B cell (primary cell): Measurements from ENCODE around the gene GNA14. TPM values are rescaled to one million over a fixed set of nuclear protein-coding genes. Genes with fewer than 3 reads are reported as not detected.

Experiments used
- ATAC-seq: fragments of 200-7000 bp; cut with Tn5 transposase; one replicate; pipeline ENCODE4 v1.10.0; 2021; ENCODE audit warnings: low read depth, mild to moderate bottlenecking, moderate number of reproducible peaks, moderate library complexity
- CTCF ChIA-PET: fragments of 350-600 bp; sonication (Branson Sonifier 250); formaldehyde crosslinking; loops from one replicate; lab custom pipeline; 2021; ENCODE audit warnings: antibody characterized with exemption, inconsistent platforms; lab: Charles Lee
- POLR2A ChIA-PET: fragments of 350-600 bp; sonication (Branson Sonifier 250); formaldehyde crosslinking; loops from one replicate; lab custom pipeline; 2021; ENCODE audit warnings: antibody characterized with exemption; lab: Charles Lee
- DNase-seq: peaks from one replicate; pipeline ENCODE4 v3.0.0; 2013
- H2AFZ ChIP-seq: 2 replicates; pipeline ENCODE4 v1.6.1; 2012; ENCODE audit warnings: mild to moderate bottlenecking, low read depth, low read length; ENCODE audit not compliant: insufficient read depth, poor library complexity, severe bottlenecking
- H3K27ac ChIP-seq, 2 donors: 1 replicate in 1 of 2; 2 replicates in 1 of 2; pipeline ENCODE4 v1.5.1; 2012 to 2013; ENCODE audit warnings: low read length in 2 of 2, mild to moderate bottlenecking in 2 of 2, moderate library complexity in 1 of 2
- H3K27me3 ChIP-seq, 4 experiments: fragments of 200-600 bp in 1 of 4; sonication (generic) in 1 of 4; replicated peaks in 1 of 4; 1 replicate in 2 of 4; 2 replicates in 2 of 4; pipeline versions ENCODE4 v1.6.1 to v1.7.0; 2013 to 2016; ENCODE audit warnings: low read length in 3 of 4, mild to moderate bottlenecking in 2 of 4, mixed read lengths in 1 of 4, moderate library complexity in 1 of 4; ENCODE audit not compliant: insufficient read depth in 4 of 4, control insufficient read depth in 3 of 4; ENCODE audit errors: control extremely low read depth in 1 of 4
- H3K36me3 ChIP-seq, 2 experiments: replicated peaks in 1 of 2; 1 replicate in 1 of 2; 2 replicates in 1 of 2; pipeline versions ENCODE4 v1.6.1 to v1.7.1; 2013; ENCODE audit warnings: low read length in 1 of 2; ENCODE audit not compliant: insufficient read depth in 2 of 2, control insufficient read depth in 1 of 2; ENCODE audit errors: control extremely low read depth in 1 of 2, extremely low read depth in 1 of 2
- H3K4me1 ChIP-seq, 2 donors: fragments of 200-600 bp in 1 of 2; sonication (generic) in 1 of 2; 1 replicate in 1 of 2; 2 replicates in 1 of 2; pipeline versions ENCODE4 v1.5.1 to v1.6.1; 2013 to 2017; ENCODE audit warnings: low read length in 2 of 2; ENCODE audit not compliant: control insufficient read depth in 2 of 2, insufficient read depth in 2 of 2
- H3K4me2 ChIP-seq: replicated peaks from 2 replicates; pipeline ENCODE3; 2012; ENCODE audit warnings: mild to moderate bottlenecking, low read depth, low read length; ENCODE audit not compliant: poor library complexity, severe bottlenecking
- H3K4me3 ChIP-seq, 5 experiments: fragments of 200-600 bp in 1 of 5; sonication (generic) in 1 of 5; 1 replicate in 3 of 5; 2 replicates in 2 of 5; pipeline versions ENCODE4 v1.5.1 to v1.7.0; 2011 to 2016; ENCODE audit warnings: low read length in 4 of 5, mild to moderate bottlenecking in 4 of 5, low read depth in 2 of 5, control low read depth in 1 of 5, moderate library complexity in 1 of 5; ENCODE audit not compliant: insufficient read depth in 1 of 5; ENCODE audit errors: control extremely low read depth in 1 of 5, extremely low read depth in 1 of 5
- H3K79me2 ChIP-seq: fragments of 200-600 bp; sonication (generic); one replicate; pipeline ENCODE4 v1.6.0; 2016; ENCODE audit warnings: low read length; ENCODE audit not compliant: control insufficient read depth, insufficient read depth
- H3K9ac ChIP-seq: fragments of 200-600 bp; sonication (generic); 2 replicates; pipeline ENCODE4 v1.6.1; 2017; ENCODE audit warnings: mild to moderate bottlenecking, low read length, moderate library complexity
- H3K9me3 ChIP-seq, 3 donors: one replicate each; pipeline versions ENCODE4 v1.6.1 to v1.7.1; 2013; ENCODE audit warnings: low read length in 2 of 3; ENCODE audit not compliant: control insufficient read depth in 2 of 3, insufficient read depth in 1 of 3; ENCODE audit errors: control extremely low read depth in 1 of 3
- H4K20me1 ChIP-seq: 2 replicates; pipeline ENCODE4 v1.6.0; 2012; ENCODE audit warnings: mild to moderate bottlenecking, low read length; ENCODE audit not compliant: insufficient read depth, control insufficient read depth, poor library complexity, severe bottlenecking
- H3K27ac Mint-ChIP-seq: one replicate; pipeline ENCODE4 v1.8.0; 2021; ENCODE audit warnings: mixed read lengths
- H3K27me3 Mint-ChIP-seq: one replicate; pipeline ENCODE4 v1.8.0; 2021; ENCODE audit warnings: mixed read lengths
- H3K4me1 Mint-ChIP-seq: one replicate; pipeline ENCODE4 v1.8.0; 2021; ENCODE audit warnings: mixed read lengths
- H3K4me3 Mint-ChIP-seq: one replicate; pipeline ENCODE4 v1.8.0; 2021; ENCODE audit warnings: mixed read lengths
- H3K9me3 Mint-ChIP-seq: one replicate; pipeline ENCODE4 v1.8.0; 2022; ENCODE audit warnings: mixed read lengths; ENCODE audit not compliant: insufficient read depth
- EZH2 ChIP-seq: IDR thresholded peaks from 2 replicates; pipeline ENCODE4 v1.6.1; 2012; ENCODE audit warnings: borderline replicate concordance, low read depth, mild to moderate bottlenecking, moderate library complexity, low read length; ENCODE audit not compliant: insufficient read depth, poor library complexity, severe bottlenecking
- WGBS: methylation state at CpG from one replicate; pipeline ENCODE4 v1.1.5; 2013; ENCODE audit warnings: missing lambda C conversion rate; ENCODE audit not compliant: insufficient coverage; 5-methylcytosine and 5-hydroxymethylcytosine counted together
- intact Hi-C: fragments of 100-400 bp; cut with micrococcal nuclease; formaldehyde crosslinking; loops from one replicate; pipeline ENCODE4 v1.10.0; 2022
- polyA plus RNA-seq: library from polyadenylated mRNA; depleted of rRNA; stranded (reverse); fragments of >200 nt; gene quantifications from 2 replicates; pipeline ENCODE4 v1.2.3, GENCODE V29; 2012
- total RNA-seq, 2 donors: library from RNA; stranded (reverse); fragments of 120-200 nt in 1 of 2; gene quantifications; 1 replicate in 1 of 2; 2 replicates in 1 of 2; pipeline versions ENCODE4 v1.2.3 to v1.2.4, GENCODE V29; 2013 to 2022
- TF ChIP-seq, protein P1 (sequence below): fragments of 200-600 bp; IDR thresholded peaks from one replicate; pipeline ENCODE4 v1.8.0; 2022; ENCODE audit warnings: antibody characterized with exemption, mild to moderate bottlenecking

The GNA14 gene
- total and polyA plus RNA-seq, 2 donors (not counting 1 experiment from before 2014, with no cell fraction given) = not detected

DNA sequence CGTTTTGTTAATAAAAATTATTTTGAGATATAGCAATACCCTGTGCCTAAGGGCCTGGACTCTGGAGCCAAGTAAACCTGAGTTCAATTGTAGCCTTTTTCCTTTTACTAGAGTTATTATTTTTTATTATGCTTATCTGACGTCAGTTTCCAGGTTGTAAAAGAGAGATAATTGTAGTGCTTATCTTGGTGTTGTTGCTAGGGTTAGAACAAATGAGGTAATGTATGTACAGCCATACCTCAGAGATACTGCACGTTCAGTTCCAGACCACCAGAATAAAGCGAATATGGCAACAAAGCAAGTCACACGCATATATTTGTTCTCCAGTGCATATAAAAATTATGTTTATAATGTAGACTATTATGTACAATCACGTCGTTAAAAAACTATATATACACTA lies 255.8 kb downstream of the GNA14 start:
- intact Hi-C loops = no loop called here
- H3K4me3 Mint-ChIP-seq = no peak overlapping the region

GRCh38 chr9:77391834-77392233 lies 256.3 kb downstream of the GNA14 start:
- Histone ChIP-seq H3K9me3 (no peaks in the 10 kb centered on the region), H2AFZ (no peak overlapping the region), H3K27ac (no peak overlapping the region), H4K20me1 (no peaks in the 10 kb centered on the region), H3K4me1 (no peaks in the 10 kb centered on the region), H3K36me3 (no peaks in the 10 kb centered on the region), H3K79me2 (no peaks in the 10 kb centered on the region), H3K4me3 (no peak overlapping the region), H3K9ac (no peak overlapping the region), H3K4me2 (no peak overlapping the region), H3K27me3 (no peaks in the 10 kb centered on the region)
- WGBS = no CpG with 5 or more reads among the region's 3 CpGs
- CTCF ChIA-PET = interaction anchor here (0.6 kb wide), 1 partner anchor 25 kb away, joined by 3 read pairs; no protein-coding TSS in a partner anchor
- no peak overlapping the region for H3K27ac Mint-ChIP-seq
- POLR2A ChIA-PET = no interaction called here
- no peaks in the 10 kb centered on the region for H3K4me1 Mint-ChIP-seq
- no peaks in the 10 kb centered on the region for H3K9me3 Mint-ChIP-seq
- no peak for DNase-seq
- TF ChIP-seq, protein P1, sequence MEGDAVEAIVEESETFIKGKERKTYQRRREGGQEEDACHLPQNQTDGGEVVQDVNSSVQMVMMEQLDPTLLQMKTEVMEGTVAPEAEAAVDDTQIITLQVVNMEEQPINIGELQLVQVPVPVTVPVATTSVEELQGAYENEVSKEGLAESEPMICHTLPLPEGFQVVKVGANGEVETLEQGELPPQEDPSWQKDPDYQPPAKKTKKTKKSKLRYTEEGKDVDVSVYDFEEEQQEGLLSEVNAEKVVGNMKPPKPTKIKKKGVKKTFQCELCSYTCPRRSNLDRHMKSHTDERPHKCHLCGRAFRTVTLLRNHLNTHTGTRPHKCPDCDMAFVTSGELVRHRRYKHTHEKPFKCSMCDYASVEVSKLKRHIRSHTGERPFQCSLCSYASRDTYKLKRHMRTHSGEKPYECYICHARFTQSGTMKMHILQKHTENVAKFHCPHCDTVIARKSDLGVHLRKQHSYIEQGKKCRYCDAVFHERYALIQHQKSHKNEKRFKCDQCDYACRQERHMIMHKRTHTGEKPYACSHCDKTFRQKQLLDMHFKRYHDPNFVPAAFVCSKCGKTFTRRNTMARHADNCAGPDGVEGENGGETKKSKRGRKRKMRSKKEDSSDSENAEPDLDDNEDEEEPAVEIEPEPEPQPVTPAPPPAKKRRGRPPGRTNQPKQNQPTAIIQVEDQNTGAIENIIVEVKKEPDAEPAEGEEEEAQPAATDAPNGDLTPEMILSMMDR = no peak
- no peak for TF ChIP-seq EZH2
- intact Hi-C loops = no loop called here
- H3K4me3 Mint-ChIP-seq = no peak overlapping the region
- no peaks in the 10 kb centered on the region for H3K27me3 Mint-ChIP-seq
- no peak for ATAC-seq

More for the DNA sequence above, 255.8 kb downstream of the GNA14 start:
- H3K27me3 ChIP-seq = no peaks in the 10 kb centered on the region
- Mint-ChIP-seq H3K27me3 (no peaks in the 10 kb centered on the region), H3K4me1 (no peaks in the 10 kb centered on the region), H3K27ac (no peak overlapping the region), H3K9me3 (no peaks in the 10 kb centered on the region)
- no peaks in the 10 kb centered on the region for H3K9me3 ChIP-seq
- H3K4me1 ChIP-seq = no peaks in the 10 kb centered on the region
- ATAC-seq (no peak), DNase-seq (no peak)
- no peak for TF ChIP-seq EZH2
- TF ChIP-seq, protein P1 = no peak
- H3K36me3 ChIP-seq = no peaks in the 10 kb centered on the region
- no peak overlapping the region for H3K27ac ChIP-seq
- no peak overlapping the region for H3K9ac ChIP-seq
- no peak overlapping the region for H2AFZ ChIP-seq
- H4K20me1 ChIP-seq = no peaks in the 10 kb centered on the region
- CTCF ChIA-PET = no interaction called here
- no CpG with 5 or more reads among the region's 7 CpGs for WGBS
- no peak overlapping the region for H3K4me3 ChIP-seq
- H3K79me2 ChIP-seq = no peaks in the 10 kb centered on the region
- POLR2A ChIA-PET = no interaction called here
- H3K4me2 ChIP-seq = no peak overlapping the region
